MG63 (cell line): ENCODE data around the gene SMIM11. TPM values are rescaled to one million over a fixed set of nuclear protein-coding genes. Genes with fewer than 3 reads are reported as not detected.
"Not testable (repeated sequence)": the region's sequence is repeated elsewhere in the genome, so short reads cannot be mapped to it uniquely, and the experiment has no call there.

Experiments
- DNase-seq: peaks from one replicate; pipeline ENCODE4 v3.0.0-alpha.2; 2020
- H3K27me3 ChIP-seq: fragments of 250-450 bp; sonication (Bioruptor Pico); 2 replicates; pipeline ENCODE4 v1.5.1; 2020; ENCODE audit warnings: mild to moderate bottlenecking, moderate library complexity
- H3K36me3 ChIP-seq: fragments of 250-450 bp; sonication (Bioruptor Pico); 2 replicates; pipeline ENCODE4 v1.5.1; 2020; ENCODE audit warnings: mild to moderate bottlenecking, moderate library complexity
- H3K4me3 ChIP-seq: fragments of 250-450 bp; sonication (Bioruptor Pico); 2 replicates; pipeline ENCODE4 v1.5.1; 2020; ENCODE audit warnings: mild to moderate bottlenecking, moderate library complexity
- H3K9me3 ChIP-seq: fragments of 250-450 bp; sonication (Bioruptor Pico); 2 replicates; pipeline ENCODE4 v1.5.1; 2020; ENCODE audit warnings: mild to moderate bottlenecking, moderate library complexity
- total RNA-seq: library from RNA; depleted of rRNA; stranded (reverse); fragments of >200 nt; shearing (Covaris generic); gene quantifications from 2 replicates; pipeline ENCODE4 v1.2.3, GENCODE V29; 2014; ENCODE audit warnings: low replicate concordance

The SMIM11 gene
- total RNA-seq, 1 experiment from 2014 or later = 12.3 TPM

- H3K4me3 ChIP-seq, H3K9me3 ChIP-seq, H3K36me3 ChIP-seq, DNase-seq, H3K27me3 ChIP-seq: not testable (repeated sequence)
These were observed 845 bp upstream of the SMIM11 start for GRCh38 chr21:34374462-34374861.

- not testable (repeated sequence) for H3K36me3 ChIP-seq, H3K27me3 ChIP-seq, H3K4me3 ChIP-seq, DNase-seq, H3K9me3 ChIP-seq
These were observed 289 bp downstream of the SMIM11 start for GRCh38 chr21:34375619-34375972.

GRCh38 chr21:34383138-34383537 lies 7.8 kb downstream of the SMIM11 start:
- not testable (repeated sequence) for H3K27me3 ChIP-seq

GRCh38 chr21:34383724-34384415 lies 8.6 kb downstream of the SMIM11 start:
- H3K4me3 ChIP-seq, DNase-seq, H3K36me3 ChIP-seq, H3K27me3 ChIP-seq, H3K9me3 ChIP-seq: not testable (repeated sequence)

More at GRCh38 chr21:34383138-34383537, 7.8 kb downstream of the SMIM11 start:
- H3K4me3 ChIP-seq, H3K36me3 ChIP-seq, DNase-seq, H3K9me3 ChIP-seq: not testable (repeated sequence)

- not testable (repeated sequence) for H3K27me3 ChIP-seq, H3K9me3 ChIP-seq, H3K4me3 ChIP-seq, DNase-seq, H3K36me3 ChIP-seq
These were observed 25.2 kb downstream of the SMIM11 start for GRCh38 chr21:34400522-34400921.

- not testable (repeated sequence) for H3K36me3 ChIP-seq, H3K27me3 ChIP-seq, H3K9me3 ChIP-seq, H3K4me3 ChIP-seq, DNase-seq
These were observed 29.4 kb downstream of the SMIM11 start for GRCh38 chr21:34404742-34405141.

- not testable (repeated sequence) for H3K36me3 ChIP-seq, H3K27me3 ChIP-seq, H3K9me3 ChIP-seq, H3K4me3 ChIP-seq, DNase-seq
These were observed 30.4 kb downstream of the SMIM11 start for GRCh38 chr21:34405686-34406085.

GRCh38 chr21:34406102-34406501 lies 30.8 kb downstream of the SMIM11 start:
- DNase-seq, H3K4me3 ChIP-seq, H3K27me3 ChIP-seq, H3K36me3 ChIP-seq, H3K9me3 ChIP-seq: not testable (repeated sequence)

- not testable (repeated sequence) for H3K4me3 ChIP-seq, H3K27me3 ChIP-seq, H3K9me3 ChIP-seq, H3K36me3 ChIP-seq, DNase-seq
These were observed 31.4 kb downstream of the SMIM11 start for GRCh38 chr21:34406676-34407075.

- not testable (repeated sequence) for H3K9me3 ChIP-seq, H3K4me3 ChIP-seq, H3K36me3 ChIP-seq, H3K27me3 ChIP-seq, DNase-seq
These were observed 32.0 kb downstream of the SMIM11 start for GRCh38 chr21:34407294-34407693.

GRCh38 chr21:34417448-34418077 lies 42.3 kb downstream of the SMIM11 start:
- not testable (repeated sequence) for H3K36me3 ChIP-seq, H3K9me3 ChIP-seq, DNase-seq, H3K27me3 ChIP-seq, H3K4me3 ChIP-seq

GRCh38 chr21:34423805-34424204 lies 48.5 kb downstream of the SMIM11 start, which contains the start of gene SMIM34:
TSS of gene SMIM34 (minus strand) at chr21:34423951. CDS start at chr21:34423839, 112 bp downstream.
- H3K27me3 ChIP-seq, H3K4me3 ChIP-seq, H3K36me3 ChIP-seq, H3K9me3 ChIP-seq, DNase-seq: not testable (repeated sequence)

GRCh38 chr21:34427339-34427738 lies 52.0 kb downstream of the SMIM11 start:
- H3K4me3 ChIP-seq, H3K36me3 ChIP-seq: not testable (repeated sequence)

GRCh38 chr21:34428441-34428840 lies 53.1 kb downstream of the SMIM11 start:
- not testable (repeated sequence) for H3K4me3 ChIP-seq, DNase-seq, H3K9me3 ChIP-seq, H3K36me3 ChIP-seq, H3K27me3 ChIP-seq

More at GRCh38 chr21:34427339-34427738, 52.0 kb downstream of the SMIM11 start:
- not testable (repeated sequence) for DNase-seq, H3K27me3 ChIP-seq, H3K9me3 ChIP-seq

GRCh38 chr21:34429710-34430109 lies 54.4 kb downstream of the SMIM11 start:
- not testable (repeated sequence) for DNase-seq, H3K27me3 ChIP-seq

More at GRCh38 chr21:34429710-34430109, 54.4 kb downstream of the SMIM11 start:
- H3K4me3 ChIP-seq, H3K9me3 ChIP-seq, H3K36me3 ChIP-seq: not testable (repeated sequence)
